ENCODE results near the gene ADAT1.

Gene ADAT1

GRCh38 chr16:75622761-75623605, at the start of gene ADAT1:
TSS of gene ADAT1 (minus strand) at chr16:75623281. CDS start at chr16:75620799, 2,482 bp downstream.
- DNase-seq = peak; percentile 97 to 98

GRCh38 chr16:75667503-75667902, 44.4 kb upstream of the ADAT1 start:
- DNase-seq = no peak

- DNase-seq = no peak
These were observed 37.7 kb upstream of the ADAT1 start for GRCh38 chr16:75660726-75661302.

GRCh38 chr16:75660321-75660720, 37.2 kb upstream of the ADAT1 start:
- no peak for DNase-seq

- no peak for DNase-seq
These were observed 35.1 kb upstream of the ADAT1 start for GRCh38 chr16:75658175-75658574.

GRCh38 chr16:75653922-75654321, 30.8 kb upstream of the ADAT1 start:
- DNase-seq = no peak

GRCh38 chr16:75648265-75649076, 25.4 kb upstream of the ADAT1 start:
- DNase-seq = peak; percentile 88 to 89

- peak; percentile 93 to 95 for DNase-seq
These were observed 24.6 kb upstream of the ADAT1 start, which contains the start of the genes KARS1 and TERF2IP for GRCh38 chr16:75647492-75648264. TSS of gene KARS1 (minus strand) at chr16:75647665. CDS start at chr16:75647639, 26 bp downstream. TSS of gene TERF2IP (plus strand) at chr16:75647773. CDS start at chr16:75647883, 110 bp downstream.

- no peak for DNase-seq
These were observed 24.0 kb upstream of the ADAT1 start for GRCh38 chr16:75647112-75647491.

- no peak for DNase-seq
These were observed 21.3 kb upstream of the ADAT1 start for GRCh38 chr16:75644240-75645012.

GRCh38 chr16:75640598-75640997, 17.5 kb upstream of the ADAT1 start:
- DNase-seq = no peak

- DNase-seq = no peak
These were observed 12.0 kb upstream of the ADAT1 start for GRCh38 chr16:75635036-75635435.

- DNase-seq = no peak
These were observed 9.8 kb upstream of the ADAT1 start for GRCh38 chr16:75632857-75633256.

GRCh38 chr16:75630052-75630451, 7.0 kb upstream of the ADAT1 start:
- DNase-seq = no peak

- no peak for DNase-seq
These were observed 6.1 kb upstream of the ADAT1 start for GRCh38 chr16:75629132-75629531.

- no peak for DNase-seq
These were observed 5.3 kb upstream of the ADAT1 start for GRCh38 chr16:75628351-75628750.

GRCh38 chr16:75627851-75628250, 4.8 kb upstream of the ADAT1 start:
- no peak for DNase-seq

- DNase-seq = no peak
These were observed 3.7 kb upstream of the ADAT1 start for GRCh38 chr16:75626806-75627205.

- DNase-seq = no peak
These were observed 1.8 kb upstream of the ADAT1 start for GRCh38 chr16:75624921-75625334.

GRCh38 chr16:75621170-75621477, 2.0 kb downstream of the ADAT1 start:
- DNase-seq = no peak

- no peak for DNase-seq
These were observed 2.5 kb downstream of the ADAT1 start for GRCh38 chr16:75620326-75621169.

Data from stimulated activated CD4-positive, alpha-beta T cell treated with anti-CD3 and anti-CD28 coated beads, Interleukin-2, amount 100 ng/mL, for 24 hours (primary cell).